Measurements from ENCODE around the gene SEMA3A.

The SEMA3A gene

GRCh38 chr7:84195295-84196060 is 889 bp upstream of the SEMA3A start:
- no peak for DNase-seq (ENCODE audit: low read depth)

GRCh38 chr7:84193747-84194146 is 842 bp downstream of the SEMA3A start:
- DNase-seq (ENCODE audit: low read depth), result no peak

DNA sequence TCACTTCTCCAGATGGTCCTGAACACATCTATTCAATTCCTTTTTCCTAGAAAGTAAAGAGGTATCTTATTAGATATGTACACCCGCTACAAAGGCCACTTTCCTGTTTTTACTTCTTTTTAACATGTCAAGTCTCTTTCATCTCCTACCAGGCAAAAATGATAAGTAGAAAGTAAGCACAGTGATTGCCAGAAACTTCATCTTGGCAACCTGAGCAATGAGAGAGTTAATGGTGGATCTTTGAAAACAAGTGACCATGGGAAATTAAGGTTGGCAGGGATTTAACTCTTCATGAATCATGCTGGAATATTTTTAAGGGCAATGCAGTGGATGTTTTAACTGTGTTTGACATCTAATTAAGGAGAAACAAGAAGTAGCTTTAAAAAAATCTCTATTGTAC is 2.7 kb downstream of the SEMA3A start:
- no peak for DNase-seq (ENCODE audit: low read depth)

- no peak for DNase-seq (ENCODE audit: low read depth)
These were observed 3.3 kb downstream of the SEMA3A start for GRCh38 chr7:84191261-84191660.

GRCh38 chr7:84190016-84190705 is 4.4 kb downstream of the SEMA3A start:
- DNase-seq (ENCODE audit: low read depth), result no peak

- no peak for DNase-seq (ENCODE audit: low read depth)
These were observed 5.7 kb downstream of the SEMA3A start for GRCh38 chr7:84188786-84189405.

DNA sequence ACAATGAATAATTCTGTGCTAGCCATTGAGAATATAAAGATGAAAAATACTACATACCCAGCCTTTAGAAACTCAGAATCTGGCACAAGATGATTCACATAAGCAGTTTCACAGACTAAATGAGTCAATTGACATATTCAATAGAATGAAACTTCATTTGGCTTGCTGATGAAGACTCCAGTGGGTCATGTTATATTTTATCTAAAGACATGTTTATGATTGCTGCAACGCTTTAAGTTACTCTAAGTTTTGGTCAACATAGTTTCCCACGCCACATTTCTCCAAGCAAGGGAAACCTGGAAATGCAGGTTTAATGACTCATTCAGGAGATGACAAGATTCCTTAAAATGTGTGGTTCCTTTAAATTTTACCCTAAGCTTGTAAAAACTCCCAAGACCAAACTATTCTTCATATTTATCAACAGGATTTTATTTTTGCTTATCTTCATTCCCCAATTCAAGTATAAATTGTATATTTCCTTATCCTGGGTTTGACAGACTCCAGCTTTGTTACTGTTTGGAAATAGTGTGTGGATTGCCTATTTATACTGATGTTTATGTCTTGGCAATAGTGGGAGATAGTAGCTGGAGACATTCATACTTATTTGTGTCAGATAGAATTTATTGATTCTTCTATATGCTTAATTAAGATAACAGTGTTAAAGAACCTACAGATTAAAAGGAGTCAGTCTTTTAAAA is 6.6 kb downstream of the SEMA3A start:
- no peak for DNase-seq (ENCODE audit: low read depth)

- DNase-seq (ENCODE audit: low read depth), result no peak
These were observed 7.3 kb downstream of the SEMA3A start for GRCh38 chr7:84187087-84187805.

GRCh38 chr7:84183741-84184140 is 10.8 kb downstream of the SEMA3A start:
- DNase-seq (ENCODE audit: low read depth), result no peak

DNA sequence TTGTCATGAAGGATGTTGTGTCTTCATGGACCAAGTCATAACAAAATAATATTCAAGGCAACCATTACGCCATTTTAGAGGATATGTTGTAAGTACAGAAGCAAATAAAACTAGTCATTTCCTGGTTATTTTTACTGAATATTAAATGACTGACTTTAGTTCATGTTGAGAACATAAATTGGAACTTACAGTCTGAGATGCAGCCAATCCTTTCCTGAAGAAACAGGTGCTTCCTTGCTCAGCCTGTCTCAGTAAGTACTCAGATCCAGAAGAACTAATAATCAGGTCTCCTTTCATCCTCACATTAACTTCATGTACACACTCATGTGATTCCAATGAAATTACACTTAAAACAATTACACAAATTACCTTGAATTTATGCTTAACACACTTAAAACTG is 12.3 kb downstream of the SEMA3A start:
- DNase-seq (ENCODE audit: low read depth), result no peak

GRCh38 chr7:84181628-84182027 is 13.0 kb downstream of the SEMA3A start:
- no peak for DNase-seq (ENCODE audit: low read depth)

GRCh38 chr7:84177758-84178412 is 16.7 kb downstream of the SEMA3A start:
- DNase-seq (ENCODE audit: low read depth), result no peak

DNA sequence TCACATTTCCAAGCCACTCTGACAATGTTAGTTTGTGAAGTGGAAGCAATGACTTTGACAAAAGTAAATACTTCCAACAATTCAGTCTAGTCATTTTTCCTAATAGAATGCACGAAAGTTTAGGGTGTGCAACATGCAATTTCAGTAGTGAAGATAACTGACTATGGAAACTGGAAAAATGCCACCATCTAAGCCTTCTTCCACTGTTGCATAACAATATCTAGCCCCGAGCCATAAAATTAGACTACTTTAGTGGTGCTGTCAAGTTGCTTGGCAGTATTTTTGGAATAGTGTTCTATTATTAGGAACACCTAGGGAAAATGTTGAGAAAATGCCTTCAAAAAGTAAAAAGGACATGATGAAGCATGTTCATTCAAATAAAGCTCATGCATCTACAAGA is 17.9 kb downstream of the SEMA3A start:
- DNase-seq (ENCODE audit: low read depth), result no peak

DNA sequence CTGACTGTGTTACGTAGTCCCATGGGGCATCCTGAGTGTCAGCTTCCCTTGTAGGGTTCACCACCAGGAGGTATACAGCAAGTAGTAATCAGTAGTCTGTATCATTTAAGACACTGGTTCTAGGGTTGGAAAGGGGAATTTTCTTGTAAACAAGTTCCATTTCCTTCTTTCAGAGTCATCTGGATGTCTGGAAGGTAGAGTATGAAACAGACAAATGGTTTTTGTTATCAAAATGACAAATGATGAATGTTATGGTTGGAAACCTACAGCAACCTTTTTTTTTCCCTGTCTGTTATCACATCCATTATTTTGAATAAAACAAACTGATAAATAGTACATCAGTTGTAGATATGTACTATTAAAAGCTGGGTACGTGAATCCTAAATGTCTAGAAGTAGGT is 19.1 kb downstream of the SEMA3A start:
- DNase-seq (ENCODE audit: low read depth), result no peak

- DNase-seq (ENCODE audit: low read depth), result no peak
These were observed 23.9 kb downstream of the SEMA3A start for GRCh38 chr7:84170646-84171045.

- DNase-seq (ENCODE audit: low read depth), result no peak
These were observed 32.0 kb downstream of the SEMA3A start for GRCh38 chr7:84162584-84162983.

GRCh38 chr7:84162125-84162524 is 32.5 kb downstream of the SEMA3A start:
- no peak for DNase-seq (ENCODE audit: low read depth)

GRCh38 chr7:84161398-84161797 is 33.2 kb downstream of the SEMA3A start:
- DNase-seq (ENCODE audit: low read depth), result no peak

- DNase-seq (ENCODE audit: low read depth), result no peak
These were observed 35.2 kb downstream of the SEMA3A start for GRCh38 chr7:84159435-84159834.

DNA sequence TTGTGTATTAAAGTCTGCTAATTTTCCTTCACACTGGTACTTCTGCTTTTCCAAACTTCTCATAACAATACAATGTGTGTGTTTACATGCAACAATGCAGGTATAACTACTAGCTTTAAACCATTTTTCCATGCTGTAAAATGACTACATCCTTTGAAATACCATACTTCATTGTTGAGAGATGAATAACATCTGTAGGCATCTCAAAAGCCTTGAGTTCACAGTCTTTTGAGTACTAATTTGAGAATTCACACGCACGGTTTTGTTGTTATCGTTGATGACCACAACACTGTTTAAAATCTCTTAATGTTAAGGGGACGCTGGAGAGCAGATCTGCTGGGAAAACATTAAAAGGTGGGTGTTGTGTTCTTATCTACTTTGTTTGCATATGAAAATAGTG is 37.4 kb downstream of the SEMA3A start:
- DNase-seq (ENCODE audit: low read depth), result no peak

- DNase-seq (ENCODE audit: low read depth), result no peak
These were observed 39.4 kb downstream of the SEMA3A start for GRCh38 chr7:84154991-84155781.
